Activated naive CD4-positive, alpha-beta T cell treated with anti-CD3 and anti-CD28 coated beads for 36 hours (primary cell): ENCODE data around the gene ZNF365. TPM values are rescaled to one million over a fixed set of nuclear protein-coding genes. Genes with fewer than 3 reads are reported as not detected.

Experiments used
- CTCF ChIA-PET: fragments of 350-600 bp; sonication (Branson Sonifier 250); formaldehyde crosslinking; loops from one replicate; lab custom pipeline; 2021; ENCODE audit warnings: antibody characterized with exemption; lab: Charles Lee
- DNase-seq: peaks from one replicate; pipeline ENCODE4 v3.0.0-alpha.2; 2020
- H3K27ac Mint-ChIP-seq: one replicate; pipeline ENCODE4 v1.8.0; 2021; ENCODE audit warnings: mild to moderate bottlenecking, mixed read lengths
- H3K27me3 Mint-ChIP-seq: one replicate; pipeline ENCODE4 v1.8.0; 2021; ENCODE audit warnings: low read depth, mixed read lengths
- H3K36me3 Mint-ChIP-seq: one replicate; pipeline ENCODE4 v1.8.0; 2021; ENCODE audit warnings: low read depth, mixed read lengths
- H3K4me1 Mint-ChIP-seq: one replicate; pipeline ENCODE4 v1.8.0; 2021; ENCODE audit warnings: low read depth, mixed read lengths
- H3K4me3 Mint-ChIP-seq: one replicate; pipeline ENCODE4 v1.8.0; 2021; ENCODE audit warnings: mild to moderate bottlenecking, moderate library complexity, mixed read lengths
- H3K9me3 Mint-ChIP-seq: one replicate; pipeline ENCODE4 v1.8.0; 2021; ENCODE audit warnings: mixed read lengths
- intact Hi-C: fragments of 100-400 bp; cut with micrococcal nuclease; formaldehyde crosslinking; loops from one replicate; pipeline ENCODE4 v1.15.1; 2023
- total RNA-seq, 2 experiments: library from RNA; stranded (reverse); gene quantifications; one replicate each; pipeline ENCODE4 v1.2.3, GENCODE V29; 2021

Gene ZNF365
- under 1 TPM in 1 of 2 experiments, not detected in 1; 0.10 TPM for total RNA-seq

DNA sequence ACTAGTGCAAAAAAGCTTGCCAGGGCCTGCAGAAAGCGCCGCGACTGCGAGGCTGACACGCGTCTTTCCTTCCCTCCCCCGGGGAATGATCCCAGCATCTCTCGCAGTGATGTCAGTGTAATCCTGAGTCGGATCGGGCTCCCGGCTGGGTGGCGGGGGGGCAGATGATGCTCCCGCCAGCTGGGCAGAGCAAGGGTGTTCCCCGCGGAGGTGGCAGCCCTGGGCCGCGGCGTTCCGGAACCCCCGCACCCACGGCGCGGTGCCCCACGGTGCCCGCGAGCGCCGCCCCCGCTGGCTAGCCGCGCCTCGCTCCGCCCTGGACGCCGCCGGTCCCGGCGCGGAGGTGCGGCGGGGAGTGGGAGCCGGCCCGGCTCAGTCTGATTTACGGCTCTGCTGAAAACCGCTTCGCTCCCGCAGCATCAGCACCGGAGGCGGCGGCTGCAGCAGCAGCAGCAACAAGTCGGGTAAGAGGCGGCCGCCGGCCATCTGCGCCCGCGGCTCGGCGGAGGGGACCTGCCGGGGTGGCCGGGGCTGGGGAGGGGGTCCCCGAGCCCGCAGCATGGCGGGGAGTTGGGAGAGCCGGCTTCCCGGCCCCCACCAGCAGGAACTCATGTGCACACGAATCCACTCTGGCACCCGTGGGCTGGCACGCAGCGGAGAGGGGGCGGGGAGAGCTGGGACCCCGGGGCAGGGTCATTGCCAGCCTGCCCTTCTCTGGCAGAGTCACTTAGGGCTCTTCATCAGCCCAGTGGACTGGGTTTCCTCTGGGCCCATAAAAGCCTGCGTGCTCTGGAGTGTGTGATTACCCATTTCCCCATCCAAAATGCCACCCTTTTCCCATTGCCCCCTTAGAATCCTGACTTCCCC, at the start of gene ZNF365:
Gene ZNF365, plus strand, starts transcription at position 375 of the 867 bp plus-strand sequence. CDS start 1,825 bp downstream, outside the sequence.
- no peaks in the 10 kb centered on the region for H3K36me3 Mint-ChIP-seq
- no peaks in the 10 kb centered on the region for H3K9me3 Mint-ChIP-seq
- H3K4me1 Mint-ChIP-seq = peaks cover 7% of the 10 kb centered on the region
- CTCF ChIA-PET = no interaction called here
- peak; percentile 54 for DNase-seq
- intact Hi-C loops = no loop called here
- H3K4me3 Mint-ChIP-seq = peak within 1 kb of the TSS; percentile 67
- H3K27me3 Mint-ChIP-seq = peaks cover 26% of the 10 kb centered on the region
- H3K27ac Mint-ChIP-seq = no peak within 1 kb of the TSS

DNA sequence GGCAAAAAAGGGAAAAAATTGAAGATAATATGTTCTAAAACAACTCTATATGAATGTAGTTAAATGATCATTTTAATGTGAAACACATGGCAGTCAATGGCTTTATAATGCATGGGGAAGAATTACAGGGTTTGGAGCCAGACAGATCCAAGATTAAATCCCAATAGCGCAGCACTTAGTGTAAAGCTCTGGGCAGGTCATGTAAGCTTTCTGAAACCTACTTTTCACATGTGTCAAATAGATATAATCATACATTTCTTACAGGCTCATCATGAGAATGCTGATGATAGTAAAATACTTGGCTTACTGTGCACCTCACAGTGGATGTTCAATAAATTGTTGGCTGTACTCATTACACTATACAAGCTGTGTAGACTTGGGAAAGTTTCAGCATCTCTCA, 48.0 kb upstream of the ZNF365 start:
- no peaks in the 10 kb centered on the region for H3K36me3 Mint-ChIP-seq
- CTCF ChIA-PET = no interaction called here
- no peaks in the 10 kb centered on the region for H3K9me3 Mint-ChIP-seq
- H3K4me3 Mint-ChIP-seq = no peak overlapping the region
- no peak for DNase-seq
- intact Hi-C loops = no loop called here
- peaks cover 3% of the 10 kb centered on the region for H3K27me3 Mint-ChIP-seq
- no peaks in the 10 kb centered on the region for H3K4me1 Mint-ChIP-seq
- H3K27ac Mint-ChIP-seq = no peak overlapping the region

DNA sequence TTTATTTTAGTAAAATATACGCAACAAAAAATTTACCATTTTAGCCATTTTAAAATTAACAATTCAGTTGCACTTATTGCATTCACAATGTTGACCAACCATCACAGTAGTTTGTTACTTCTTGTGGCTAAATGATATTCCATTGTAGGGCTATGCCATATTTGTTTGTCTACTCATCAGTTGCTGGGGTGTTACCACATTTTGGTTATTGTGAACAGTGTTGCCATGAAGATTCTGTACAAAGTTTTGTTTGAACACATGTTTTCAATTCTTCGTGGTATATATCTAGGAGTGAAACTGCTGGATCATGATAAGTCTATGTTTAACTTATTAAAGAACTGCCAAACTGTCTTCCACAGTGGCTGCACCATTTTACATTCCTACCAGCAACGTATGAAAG, 46.3 kb upstream of the ZNF365 start:
- H3K9me3 Mint-ChIP-seq = peaks cover 5% of the 10 kb centered on the region
- H3K4me3 Mint-ChIP-seq = no peak overlapping the region
- CTCF ChIA-PET = interaction anchor here (1.0 kb wide), 1 partner anchor 63 kb away, joined by 3 read pairs; no protein-coding TSS in a partner anchor
- H3K36me3 Mint-ChIP-seq = no peaks in the 10 kb centered on the region
- no peak overlapping the region for H3K27ac Mint-ChIP-seq
- DNase-seq = no peak
- H3K27me3 Mint-ChIP-seq = no peaks in the 10 kb centered on the region
- intact Hi-C loops = no loop called here
- H3K4me1 Mint-ChIP-seq = no peaks in the 10 kb centered on the region

- Mint-ChIP-seq H3K27me3 (peaks cover 4% of the 10 kb centered on the region), H3K36me3 (no peaks in the 10 kb centered on the region), H3K9me3 (peaks cover 5% of the 10 kb centered on the region), H3K4me1 (no peaks in the 10 kb centered on the region), H3K27ac (no peak overlapping the region), H3K4me3 (no peak overlapping the region)
- no peak for DNase-seq
- CTCF ChIA-PET = interaction anchor here (0.7 kb wide), 1 partner anchor 1018 kb away, joined by 3 read pairs; no protein-coding TSS in a partner anchor
- intact Hi-C loops = no loop called here
Observed at GRCh38 chr10:62330213-62330612, 44.0 kb upstream of the ZNF365 start.

DNA sequence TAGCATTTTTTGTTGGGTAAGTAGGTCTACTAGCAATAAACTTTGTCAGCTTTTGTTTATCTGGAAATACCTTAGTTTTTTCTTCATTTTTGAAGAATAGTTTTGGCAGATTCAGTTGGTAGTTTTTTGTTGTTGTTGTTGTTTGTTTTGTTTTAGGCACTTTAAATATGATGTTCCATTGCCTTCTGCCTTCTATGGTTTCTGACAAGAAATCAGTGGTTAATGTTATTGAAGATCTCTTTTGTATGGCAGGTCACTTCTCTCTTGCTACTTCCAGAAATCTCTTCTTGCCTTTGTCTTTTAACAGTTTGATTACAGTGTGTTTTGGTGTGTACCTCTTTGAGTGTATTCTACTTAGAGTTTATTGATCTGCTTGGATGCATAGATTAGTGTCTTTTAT, 41.8 kb upstream of the ZNF365 start:
- intact Hi-C loops = no loop called here
- Mint-ChIP-seq H3K4me3 (no peak overlapping the region), H3K9me3 (peaks cover 5% of the 10 kb centered on the region), H3K27me3 (peaks cover 4% of the 10 kb centered on the region), H3K4me1 (no peaks in the 10 kb centered on the region), H3K36me3 (no peaks in the 10 kb centered on the region), H3K27ac (no peak overlapping the region)
- no peak for DNase-seq
- CTCF ChIA-PET = no interaction called here

- CTCF ChIA-PET = no interaction called here
- Mint-ChIP-seq H3K36me3 (no peaks in the 10 kb centered on the region), H3K4me3 (no peak overlapping the region), H3K27ac (no peak overlapping the region), H3K4me1 (no peaks in the 10 kb centered on the region), H3K9me3 (peaks cover 5% of the 10 kb centered on the region), H3K27me3 (peaks cover 7% of the 10 kb centered on the region)
- intact Hi-C loops = no loop called here
- DNase-seq = no peak
Observed at GRCh38 chr10:62333135-62333889, 40.9 kb upstream of the ZNF365 start.

GRCh38 chr10:62333988-62334682, 40.0 kb upstream of the ZNF365 start:
- Mint-ChIP-seq H3K36me3 (no peaks in the 10 kb centered on the region), H3K4me3 (no peak overlapping the region), H3K9me3 (peaks cover 5% of the 10 kb centered on the region), H3K27me3 (peaks cover 7% of the 10 kb centered on the region), H3K27ac (no peak overlapping the region), H3K4me1 (no peaks in the 10 kb centered on the region)
- CTCF ChIA-PET = interaction anchor here (0.7 kb wide), 2 partner anchors 11 to 499 kb away, joined by 3 to 5 read pairs; no protein-coding TSS in a partner anchor
- no peak for DNase-seq
- intact Hi-C loops = no loop called here

GRCh38 chr10:62335326-62335725, 38.8 kb upstream of the ZNF365 start:
- DNase-seq = no peak
- H3K9me3 Mint-ChIP-seq = peaks cover 10% of the 10 kb centered on the region
- peaks cover 7% of the 10 kb centered on the region for H3K27me3 Mint-ChIP-seq
- H3K36me3 Mint-ChIP-seq = no peaks in the 10 kb centered on the region
- no peak overlapping the region for H3K27ac Mint-ChIP-seq
- H3K4me3 Mint-ChIP-seq = no peak overlapping the region
- no peaks in the 10 kb centered on the region for H3K4me1 Mint-ChIP-seq
- CTCF ChIA-PET = no interaction called here
- intact Hi-C loops = no loop called here

- Mint-ChIP-seq H3K27me3 (peaks cover 7% of the 10 kb centered on the region), H3K4me3 (no peak overlapping the region), H3K27ac (no peak overlapping the region), H3K4me1 (no peaks in the 10 kb centered on the region), H3K36me3 (no peaks in the 10 kb centered on the region), H3K9me3 (peaks cover 17% of the 10 kb centered on the region)
- CTCF ChIA-PET = no interaction called here
- DNase-seq = no peak
- intact Hi-C loops = no loop called here
Observed at GRCh38 chr10:62336404-62336803, 37.8 kb upstream of the ZNF365 start.

DNA sequence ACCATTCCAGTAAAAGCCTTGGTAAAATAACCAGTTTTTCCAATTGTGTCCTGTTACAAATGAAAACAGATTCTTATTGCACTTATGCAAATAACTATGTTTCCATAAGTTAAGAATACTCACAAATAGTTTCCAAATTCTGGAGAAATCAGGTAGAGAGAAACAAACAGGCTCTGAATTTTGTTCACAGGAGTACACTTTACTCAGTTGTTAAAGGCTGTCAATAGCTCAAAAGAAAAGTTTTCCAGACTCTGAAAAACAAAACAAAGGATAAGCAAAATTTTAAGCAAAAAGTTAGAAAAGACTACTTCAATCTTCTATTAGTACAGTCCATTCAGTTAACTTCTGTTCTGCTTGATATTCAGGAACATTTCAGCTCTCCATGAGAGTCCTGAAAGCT, 32.8 kb upstream of the ZNF365 start:
- H3K36me3 Mint-ChIP-seq = peaks cover 4% of the 10 kb centered on the region
- H3K27me3 Mint-ChIP-seq = peaks cover 12% of the 10 kb centered on the region
- CTCF ChIA-PET = no interaction called here

GRCh38 chr10:62343000-62343399, 31.2 kb upstream of the ZNF365 start:
- intact Hi-C loops = no loop called here
- H3K27ac Mint-ChIP-seq = no peak overlapping the region
- DNase-seq = no peak
- CTCF ChIA-PET = interaction anchor here (0.7 kb wide), 1 partner anchor 78 kb away, joined by 3 read pairs; no protein-coding TSS in a partner anchor
- no peaks in the 10 kb centered on the region for H3K4me1 Mint-ChIP-seq
- H3K4me3 Mint-ChIP-seq = no peak overlapping the region
- H3K36me3 Mint-ChIP-seq = peaks cover 4% of the 10 kb centered on the region
- peaks cover 12% of the 10 kb centered on the region for H3K27me3 Mint-ChIP-seq
- H3K9me3 Mint-ChIP-seq = peaks cover 39% of the 10 kb centered on the region

More for the DNA sequence above, 32.8 kb upstream of the ZNF365 start:
- DNase-seq = no peak
- intact Hi-C loops = no loop called here
- H3K27ac Mint-ChIP-seq = no peak overlapping the region
- no peaks in the 10 kb centered on the region for H3K4me1 Mint-ChIP-seq
- no peak overlapping the region for H3K4me3 Mint-ChIP-seq
- H3K9me3 Mint-ChIP-seq = peaks cover 32% of the 10 kb centered on the region

GRCh38 chr10:62348029-62348428, 26.1 kb upstream of the ZNF365 start:
- Mint-ChIP-seq H3K4me1 (peaks cover 13% of the 10 kb centered on the region), H3K27ac (no peak overlapping the region), H3K36me3 (peaks cover 4% of the 10 kb centered on the region), H3K9me3 (peaks cover 49% of the 10 kb centered on the region), H3K4me3 (no peak overlapping the region), H3K27me3 (peaks cover 15% of the 10 kb centered on the region)
- no peak for DNase-seq
- CTCF ChIA-PET = no interaction called here
- intact Hi-C loops = no loop called here
